ENCODE data around the gene ELK3. TPM values are rescaled to one million over a fixed set of nuclear protein-coding genes. Genes with fewer than 3 reads are reported as not detected.

ELK3 gene
- total RNA-seq, 1 donor from 2014 or later: 5.3 TPM

- no peak overlapping the region for H3K4me3 ChIP-seq (ENCODE audit: low read depth, low read length)
- H3K36me3 ChIP-seq (ENCODE audit: control insufficient read depth, insufficient read depth, low read length): no peaks in the 10 kb centered on the region
- TF ChIP-seq CTCF (IDR thresholded peaks at IDR 0.05; ENCODE audit: insufficient read depth, low read length, severe bottlenecking): no peak
- FAIRE-seq: no peak
- H3K27me3 ChIP-seq (ENCODE audit: control insufficient read depth, insufficient read depth, low read length): no peaks in the 10 kb centered on the region
- DNase-seq (ENCODE audit: low read depth): no peak
These were observed 21.7 kb downstream of the ELK3 start for GRCh38 chr12:96215919-96216273.

DNA sequence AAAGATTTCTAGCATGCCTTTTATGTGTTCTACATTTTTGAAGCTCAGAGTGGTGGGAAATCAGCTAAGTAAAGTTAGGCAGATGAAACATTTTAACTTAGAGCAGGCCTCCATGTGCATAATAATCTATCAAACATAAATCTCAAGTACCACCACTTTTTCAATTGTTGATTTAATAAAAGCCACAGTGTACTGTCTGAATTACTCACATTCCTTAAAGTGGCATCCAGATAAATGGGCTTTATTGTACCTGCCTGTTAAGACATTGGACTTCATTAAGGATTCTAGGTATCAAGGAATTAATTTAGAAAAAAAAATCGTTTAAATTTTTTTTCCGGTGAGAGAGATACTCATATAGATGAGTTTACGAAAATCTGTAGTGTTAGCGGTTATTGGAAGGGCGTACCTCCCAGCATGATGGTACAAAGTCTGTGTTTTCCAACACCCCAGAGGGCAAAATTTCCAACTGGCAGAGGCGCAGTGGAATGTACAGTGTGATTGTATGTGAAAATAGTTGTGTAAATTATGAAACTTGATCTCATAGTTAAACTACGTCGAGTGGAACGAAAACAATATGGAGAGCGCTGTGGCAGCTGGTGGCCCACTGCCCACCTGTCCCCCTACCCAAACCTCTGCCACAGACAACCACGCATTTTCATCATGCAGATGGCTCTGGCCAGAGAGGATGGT lies 25.0 kb downstream of the ELK3 start:
- DNase-seq (ENCODE audit: low read depth): peak; percentile 86

DNA sequence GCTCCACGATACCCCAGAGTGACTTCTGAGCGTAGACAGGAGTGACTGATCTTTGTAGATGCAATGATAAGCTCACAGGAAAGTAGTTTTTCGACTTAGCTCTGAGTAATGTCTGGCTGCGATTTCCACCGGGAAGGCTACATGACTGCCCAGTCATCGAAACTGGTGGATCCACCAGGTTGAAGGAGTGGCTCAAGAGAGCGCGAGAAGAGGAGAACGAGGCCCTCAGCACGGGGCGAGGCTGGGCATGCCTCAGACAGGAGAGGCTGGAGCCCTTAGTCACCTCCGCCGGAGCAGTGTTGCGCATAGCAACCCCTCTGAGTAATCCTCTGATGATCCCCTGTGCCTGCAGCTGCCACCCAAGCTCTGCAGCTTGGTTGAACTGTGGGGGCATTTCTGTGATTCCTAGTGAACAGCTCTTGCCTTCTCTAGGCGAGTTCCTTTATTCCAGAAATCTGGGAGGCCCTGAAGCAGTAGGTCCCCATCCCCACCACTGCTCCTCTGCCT lies 25.6 kb downstream of the ELK3 start:
- H3K36me3 ChIP-seq (ENCODE audit: control insufficient read depth, insufficient read depth, low read length): no peaks in the 10 kb centered on the region
- H3K4me3 ChIP-seq (ENCODE audit: low read depth, low read length): peak overlapping the region; percentile 31
- H3K27me3 ChIP-seq (ENCODE audit: control insufficient read depth, insufficient read depth, low read length): no peaks in the 10 kb centered on the region
- peak; percentile 89 for FAIRE-seq
- DNase-seq (ENCODE audit: low read depth): peak; percentile 100
- no peak for TF ChIP-seq CTCF (IDR thresholded peaks at IDR 0.05; ENCODE audit: insufficient read depth, low read length, severe bottlenecking)

More for the DNA sequence above, 25.0 kb downstream of the ELK3 start:
- TF ChIP-seq CTCF (IDR thresholded peaks at IDR 0.05; ENCODE audit: insufficient read depth, low read length, severe bottlenecking): no peak
- Histone ChIP-seq H3K36me3 (ENCODE audit: control insufficient read depth, insufficient read depth, low read length) (no peaks in the 10 kb centered on the region), H3K27me3 (ENCODE audit: control insufficient read depth, insufficient read depth, low read length) (no peaks in the 10 kb centered on the region), H3K4me3 (ENCODE audit: low read depth, low read length) (peak overlapping the region; percentile 31)
- FAIRE-seq: no peak

GRCh38 chr12:96220902-96221301 lies 26.7 kb downstream of the ELK3 start:
- Histone ChIP-seq H3K36me3 (ENCODE audit: control insufficient read depth, insufficient read depth, low read length) (no peaks in the 10 kb centered on the region), H3K27me3 (ENCODE audit: control insufficient read depth, insufficient read depth, low read length) (no peaks in the 10 kb centered on the region), H3K4me3 (ENCODE audit: low read depth, low read length) (no peak overlapping the region)
- no peak for TF ChIP-seq CTCF (IDR thresholded peaks at IDR 0.05; ENCODE audit: insufficient read depth, low read length, severe bottlenecking)
- DNase-seq (ENCODE audit: low read depth): peak; percentile 85
- no peak for FAIRE-seq

- Histone ChIP-seq H3K4me3 (ENCODE audit: low read depth, low read length) (no peak overlapping the region), H3K27me3 (ENCODE audit: control insufficient read depth, insufficient read depth, low read length) (no peaks in the 10 kb centered on the region), H3K36me3 (ENCODE audit: control insufficient read depth, insufficient read depth, low read length) (peaks cover 1% of the 10 kb centered on the region)
- DNase-seq (ENCODE audit: low read depth) (peak; percentile 70), FAIRE-seq (no peak)
- TF ChIP-seq CTCF (IDR thresholded peaks at IDR 0.05; ENCODE audit: insufficient read depth, low read length, severe bottlenecking): no peak
These were observed 27.2 kb downstream of the ELK3 start for GRCh38 chr12:96221391-96221790.

Data from bronchial epithelial cell (primary cell).